Measurements from ENCODE around the gene MS4A6A. TPM values are rescaled to one million over a fixed set of nuclear protein-coding genes. Genes with fewer than 3 reads are reported as not detected.
"Not testable (repeated sequence)": the region's sequence is repeated elsewhere in the genome, so short reads cannot be mapped to it uniquely, and the experiment has no call there.

Gene MS4A6A
- total and polyA plus RNA-seq, 9 donors: 18.8 to 29.2 (median 25.0) TPM

DNA sequence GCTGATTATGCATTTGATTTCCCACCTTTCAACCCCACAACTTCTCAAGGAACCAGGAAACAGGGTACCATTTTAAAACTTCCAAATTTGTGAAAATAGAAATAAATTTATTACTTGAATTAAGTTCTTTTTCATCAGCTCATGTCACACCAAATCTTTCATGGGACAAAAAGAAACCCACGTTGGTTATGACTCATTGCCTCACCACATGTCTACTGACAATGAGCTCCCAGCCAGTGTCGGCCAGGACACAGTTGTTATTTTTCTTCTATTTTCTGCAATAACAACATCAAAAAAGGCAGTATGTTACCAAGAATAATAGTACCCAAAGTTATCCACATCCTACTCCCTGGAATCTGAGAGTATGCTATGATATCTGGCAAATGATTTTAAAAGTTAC, 17.3 kb downstream of the MS4A6A start:
- H3K36me3 ChIP-seq (ENCODE audit: control insufficient read depth, insufficient read depth, low read length): no peaks in the 10 kb centered on the region
- H3K27me3 ChIP-seq (ENCODE audit: control insufficient read depth, insufficient read depth, low read length): no peaks in the 10 kb centered on the region
- DNase-seq: no peak
- H3K9me3 ChIP-seq (replicated peaks; ENCODE audit: control insufficient read depth, low read depth, low read length): peaks cover 5% of the 10 kb centered on the region
- H3K4me1 ChIP-seq (ENCODE audit: control insufficient read depth, insufficient read depth, low read length): no peaks in the 10 kb centered on the region
- H3K27ac ChIP-seq (ENCODE audit: low read length): no peak overlapping the region
- no peak overlapping the region for H3K4me3 ChIP-seq (ENCODE audit: low read length)
- WGBS (ENCODE audit: insufficient coverage): 71% methylated on average over 1 of the region's 2 CpGs

DNA sequence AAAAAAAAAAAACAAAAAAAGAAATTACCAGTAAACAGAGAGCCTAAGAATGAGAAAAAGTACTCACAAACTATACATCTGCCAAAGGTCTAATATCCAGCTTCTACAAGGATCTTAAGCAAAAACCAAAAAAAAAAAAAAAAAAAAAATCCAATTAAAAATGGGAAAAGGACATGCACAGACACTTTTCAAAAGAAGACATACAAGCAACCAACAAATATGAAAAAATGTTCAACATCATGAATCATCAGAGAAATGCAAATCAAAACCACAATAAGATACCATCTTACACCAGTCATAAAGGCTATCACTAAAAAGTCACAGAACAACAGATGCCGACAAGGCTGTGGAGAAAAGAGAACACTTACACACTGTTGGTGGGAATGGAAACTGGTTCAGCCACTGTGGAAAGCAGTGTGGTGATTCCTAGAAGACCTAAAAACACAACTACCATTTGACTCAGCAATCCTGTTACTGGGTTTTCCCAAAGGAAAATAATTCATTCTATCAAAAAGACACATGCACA, 18.3 kb downstream of the MS4A6A start:
- no peaks in the 10 kb centered on the region for H3K27me3 ChIP-seq (ENCODE audit: control insufficient read depth, insufficient read depth, low read length)
- no peak overlapping the region for H3K4me3 ChIP-seq (ENCODE audit: low read length)
- H3K9me3 ChIP-seq (replicated peaks; ENCODE audit: control insufficient read depth, low read depth, low read length): peaks cover 5% of the 10 kb centered on the region
- H3K36me3 ChIP-seq (ENCODE audit: control insufficient read depth, insufficient read depth, low read length): no peaks in the 10 kb centered on the region
- no peak overlapping the region for H3K27ac ChIP-seq (ENCODE audit: low read length)
- no peak for DNase-seq
- no peaks in the 10 kb centered on the region for H3K4me1 ChIP-seq (ENCODE audit: control insufficient read depth, insufficient read depth, low read length)
- WGBS (ENCODE audit: insufficient coverage): no CpG with 5 or more reads among the region's 1 CpG

GRCh38 chr11:60161766-60162165, 21.1 kb downstream of the MS4A6A start:
- Histone ChIP-seq H3K4me1 (ENCODE audit: control insufficient read depth, insufficient read depth, low read length) (no peaks in the 10 kb centered on the region), H3K9me3 (replicated peaks; ENCODE audit: control insufficient read depth, low read depth, low read length) (no peaks in the 10 kb centered on the region), H3K4me3 (ENCODE audit: low read length) (no peak overlapping the region), H3K27ac (ENCODE audit: low read length) (no peak overlapping the region), H3K27me3 (ENCODE audit: control insufficient read depth, insufficient read depth, low read length) (no peaks in the 10 kb centered on the region), H3K36me3 (ENCODE audit: control insufficient read depth, insufficient read depth, low read length) (no peaks in the 10 kb centered on the region)
- DNase-seq: no peak
- 63% methylated on average over 3 of the region's 4 CpGs for WGBS (ENCODE audit: insufficient coverage)

DNA sequence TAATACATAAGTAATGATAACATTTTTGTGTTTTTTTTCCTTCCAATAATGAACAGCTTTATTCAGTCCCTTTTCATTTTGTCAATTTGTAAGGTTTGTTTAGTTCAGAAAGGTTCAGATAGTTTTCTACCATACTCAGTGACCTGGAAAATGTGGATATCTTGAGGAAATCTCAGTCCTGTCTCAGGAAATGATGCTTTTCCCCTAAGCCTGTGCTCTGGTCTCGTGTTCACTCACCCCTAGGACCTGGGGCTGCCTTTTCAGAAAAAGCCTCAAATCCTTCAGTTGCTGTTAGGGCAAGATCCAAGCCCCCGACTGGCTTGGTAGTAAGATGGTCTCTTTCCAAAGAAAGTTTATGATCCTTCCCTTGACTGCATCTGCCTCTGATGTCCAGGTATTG, 21.8 kb downstream of the MS4A6A start:
- no peaks in the 10 kb centered on the region for H3K4me1 ChIP-seq (ENCODE audit: control insufficient read depth, insufficient read depth, low read length)
- WGBS (ENCODE audit: insufficient coverage): 53% methylated on average over 2 of the region's 2 CpGs

DNA sequence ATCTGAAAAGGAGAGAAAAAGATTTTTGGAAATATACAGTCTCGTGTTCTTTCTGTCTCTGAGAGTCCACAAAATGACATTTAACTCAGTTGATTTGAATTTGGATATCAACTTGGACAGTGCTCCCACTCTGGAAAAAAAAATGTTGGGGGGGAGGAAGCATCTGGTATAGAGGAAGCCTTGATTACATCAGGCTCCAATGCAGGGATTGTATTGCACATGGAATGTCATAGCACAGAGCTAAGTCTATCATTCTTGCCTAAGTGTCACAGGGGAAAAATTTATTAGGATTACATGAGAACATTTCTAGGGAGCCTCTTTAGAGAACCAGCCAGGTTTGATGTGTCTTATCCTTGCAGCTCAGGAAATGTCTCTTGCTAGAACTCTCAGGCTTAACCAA, 23.0 kb downstream of the MS4A6A start:
- Histone ChIP-seq H3K36me3 (ENCODE audit: control insufficient read depth, insufficient read depth, low read length) (no peaks in the 10 kb centered on the region), H3K4me3 (ENCODE audit: low read length) (no peak overlapping the region), H3K9me3 (replicated peaks; ENCODE audit: control insufficient read depth, low read depth, low read length) (no peaks in the 10 kb centered on the region), H3K4me1 (ENCODE audit: control insufficient read depth, insufficient read depth, low read length) (no peaks in the 10 kb centered on the region), H3K27ac (ENCODE audit: low read length) (no peak overlapping the region), H3K27me3 (ENCODE audit: control insufficient read depth, insufficient read depth, low read length) (no peaks in the 10 kb centered on the region)
- 55% methylated on average over 1 of the region's 1 CpG for WGBS (ENCODE audit: insufficient coverage)
- DNase-seq: no peak

More for the DNA sequence above, 21.8 kb downstream of the MS4A6A start:
- H3K27me3 ChIP-seq (ENCODE audit: control insufficient read depth, insufficient read depth, low read length): no peaks in the 10 kb centered on the region
- H3K9me3 ChIP-seq (replicated peaks; ENCODE audit: control insufficient read depth, low read depth, low read length): no peaks in the 10 kb centered on the region
- no peak overlapping the region for H3K27ac ChIP-seq (ENCODE audit: low read length)
- H3K4me3 ChIP-seq (ENCODE audit: low read length): no peak overlapping the region
- DNase-seq: no peak
- H3K36me3 ChIP-seq (ENCODE audit: control insufficient read depth, insufficient read depth, low read length): no peaks in the 10 kb centered on the region

DNA sequence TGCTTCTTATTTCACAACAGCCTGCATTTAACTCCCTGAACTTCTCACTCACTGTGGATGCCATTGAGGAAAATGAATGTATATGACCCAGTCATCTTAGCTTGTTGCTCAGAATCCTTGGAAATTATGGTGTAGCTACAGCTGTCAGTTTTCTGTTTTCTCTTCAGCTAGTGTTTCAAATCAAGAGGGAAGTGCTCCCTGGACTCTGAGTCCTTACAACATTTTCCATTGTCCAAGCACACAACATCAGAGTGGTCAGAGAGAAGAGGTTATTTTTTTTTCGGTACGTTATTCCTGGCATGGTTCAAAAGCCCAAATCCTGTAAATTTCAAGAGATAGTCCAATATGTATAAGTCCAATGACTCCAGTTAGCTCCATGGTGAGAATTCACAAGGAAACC, 23.6 kb downstream of the MS4A6A start:
- Histone ChIP-seq H3K36me3 (ENCODE audit: control insufficient read depth, insufficient read depth, low read length) (no peaks in the 10 kb centered on the region), H3K27ac (ENCODE audit: low read length) (no peak overlapping the region), H3K4me3 (ENCODE audit: low read length) (no peak overlapping the region), H3K4me1 (ENCODE audit: control insufficient read depth, insufficient read depth, low read length) (no peaks in the 10 kb centered on the region), H3K27me3 (ENCODE audit: control insufficient read depth, insufficient read depth, low read length) (no peaks in the 10 kb centered on the region), H3K9me3 (replicated peaks; ENCODE audit: control insufficient read depth, low read depth, low read length) (no peaks in the 10 kb centered on the region)
- DNase-seq: no peak
- no CpG with 5 or more reads among the region's 2 CpGs for WGBS (ENCODE audit: insufficient coverage)

GRCh38 chr11:60158636-60159035, 24.2 kb downstream of the MS4A6A start:
- H3K27me3 ChIP-seq (ENCODE audit: control insufficient read depth, insufficient read depth, low read length): no peaks in the 10 kb centered on the region
- H3K27ac ChIP-seq (ENCODE audit: low read length): no peak overlapping the region
- H3K4me3 ChIP-seq (ENCODE audit: low read length): no peak overlapping the region
- no CpG with 5 or more reads among the region's 3 CpGs for WGBS (ENCODE audit: insufficient coverage)
- H3K4me1 ChIP-seq (ENCODE audit: control insufficient read depth, insufficient read depth, low read length): no peaks in the 10 kb centered on the region
- H3K9me3 ChIP-seq (replicated peaks; ENCODE audit: control insufficient read depth, low read depth, low read length): no peaks in the 10 kb centered on the region
- DNase-seq: no peak
- H3K36me3 ChIP-seq (ENCODE audit: control insufficient read depth, insufficient read depth, low read length): no peaks in the 10 kb centered on the region

DNA sequence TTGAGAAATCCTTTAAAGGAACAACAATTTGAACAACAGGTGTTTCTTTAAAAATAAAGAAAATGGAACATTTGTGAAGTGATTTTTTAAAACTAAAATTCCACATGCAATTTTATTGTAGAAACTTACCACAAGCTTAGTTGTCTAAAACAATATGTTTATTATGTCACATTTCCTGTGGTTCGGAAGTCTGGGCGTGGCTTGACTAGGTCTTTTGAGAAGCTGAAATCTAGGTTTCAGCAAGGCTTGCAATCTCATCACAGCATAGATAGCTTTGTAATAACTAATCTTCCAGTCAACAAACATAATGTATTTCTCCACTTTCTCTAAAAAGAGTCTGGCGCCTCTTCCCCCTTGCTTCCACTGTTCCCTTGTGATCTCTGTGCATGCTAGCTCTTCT, 27.0 kb downstream of the MS4A6A start:
- Histone ChIP-seq H3K27me3 (ENCODE audit: control insufficient read depth, insufficient read depth, low read length) (no peaks in the 10 kb centered on the region), H3K36me3 (ENCODE audit: control insufficient read depth, insufficient read depth, low read length) (no peaks in the 10 kb centered on the region), H3K4me1 (ENCODE audit: control insufficient read depth, insufficient read depth, low read length) (no peaks in the 10 kb centered on the region), H3K9me3 (replicated peaks; ENCODE audit: control insufficient read depth, low read depth, low read length) (no peaks in the 10 kb centered on the region), H3K27ac (ENCODE audit: low read length) (no peak overlapping the region), H3K4me3 (ENCODE audit: low read length) (no peak overlapping the region)
- WGBS (ENCODE audit: insufficient coverage): 88% methylated on average over 2 of the region's 3 CpGs
- DNase-seq: no peak

GRCh38 chr11:60152727-60153126, 30.2 kb downstream of the MS4A6A start:
- H3K27me3 ChIP-seq (ENCODE audit: control insufficient read depth, insufficient read depth, low read length); H3K36me3 ChIP-seq (ENCODE audit: control insufficient read depth, insufficient read depth, low read length); H3K4me1 ChIP-seq (ENCODE audit: control insufficient read depth, insufficient read depth, low read length); H3K27ac ChIP-seq (ENCODE audit: low read length); H3K4me3 ChIP-seq (ENCODE audit: low read length); H3K9me3 ChIP-seq (replicated peaks; ENCODE audit: control insufficient read depth, low read depth, low read length); DNase-seq: not testable (repeated sequence)

- Histone ChIP-seq H3K4me1 (ENCODE audit: control insufficient read depth, insufficient read depth, low read length) (no peaks in the 10 kb centered on the region), H3K9me3 (replicated peaks; ENCODE audit: control insufficient read depth, low read depth, low read length) (no peaks in the 10 kb centered on the region), H3K27me3 (ENCODE audit: control insufficient read depth, insufficient read depth, low read length) (no peaks in the 10 kb centered on the region), H3K36me3 (ENCODE audit: control insufficient read depth, insufficient read depth, low read length) (no peaks in the 10 kb centered on the region), H3K27ac (ENCODE audit: low read length) (no peak overlapping the region), H3K4me3 (ENCODE audit: low read length) (no peak overlapping the region)
- no CpG with 5 or more reads among the region's 1 CpG for WGBS (ENCODE audit: insufficient coverage)
- no peak for DNase-seq
Measured at GRCh38 chr11:60150279-60150678, 32.6 kb downstream of the MS4A6A start.

DNA sequence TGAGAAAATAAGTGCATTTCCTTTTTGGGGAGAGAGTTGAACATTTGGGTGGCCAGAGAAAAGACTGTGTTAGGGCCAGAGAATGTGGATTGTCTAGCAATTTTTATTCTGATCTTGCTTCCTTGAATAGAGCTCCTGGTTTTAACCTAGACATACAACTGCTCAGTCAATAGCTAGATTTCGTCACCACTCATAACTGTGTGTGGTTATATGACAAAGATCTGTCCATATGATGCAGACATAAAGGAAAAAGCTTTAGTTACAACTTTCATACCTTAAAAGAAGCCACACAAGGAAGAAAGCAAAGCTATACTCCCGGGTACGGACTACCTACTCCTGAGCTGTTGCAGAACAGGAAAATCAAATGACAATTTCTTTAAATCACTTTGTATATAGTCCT, 37.2 kb downstream of the MS4A6A start:
- DNase-seq: no peak

More for the DNA sequence above, 37.2 kb downstream of the MS4A6A start:
- no peak overlapping the region for H3K4me3 ChIP-seq (ENCODE audit: low read length)
- H3K36me3 ChIP-seq (ENCODE audit: control insufficient read depth, insufficient read depth, low read length): no peaks in the 10 kb centered on the region
- H3K9me3 ChIP-seq (replicated peaks; ENCODE audit: control insufficient read depth, low read depth, low read length): no peaks in the 10 kb centered on the region
- no peak overlapping the region for H3K27ac ChIP-seq (ENCODE audit: low read length)
- H3K4me1 ChIP-seq (ENCODE audit: control insufficient read depth, insufficient read depth, low read length): no peaks in the 10 kb centered on the region
- no peaks in the 10 kb centered on the region for H3K27me3 ChIP-seq (ENCODE audit: control insufficient read depth, insufficient read depth, low read length)
- no CpG with 5 or more reads among the region's 3 CpGs for WGBS (ENCODE audit: insufficient coverage)

Data from muscle of leg (tissue), 11 donors.